Astrocyte of the cerebellum (primary cell): ENCODE results near the gene OR5AC2.

Source experiments
- DNase-seq: peaks from one replicate; pipeline ENCODE4 v3.0.0-alpha.2; 2011; ENCODE audit warnings: low read depth
- H3K4me3 ChIP-seq: 2 replicates; pipeline ENCODE4 v1.5.1; 2011; ENCODE audit warnings: mild to moderate bottlenecking, low read depth, low read length, moderate library complexity
- CTCF ChIP-seq: IDR thresholded peaks from 2 replicates; pipeline ENCODE4 v1.5.1; 2012; ENCODE audit warnings: low read length, low read depth, moderate library complexity, mild to moderate bottlenecking; ENCODE audit errors: missing control alignments
- in situ Hi-C: cut with HindIII; loops from 2 replicates; pipeline ENCODE4 v1.10.0; 2017; ENCODE audit warnings: low sequenced_read_pairs

Gene OR5AC2

GRCh38 chr3:98115717-98116116 lies 28.7 kb downstream of the OR5AC2 start:
- TF ChIP-seq CTCF: no peak
- DNase-seq: no peak
- in situ Hi-C loops: no loop called here
- no peak overlapping the region for H3K4me3 ChIP-seq

- TF ChIP-seq CTCF: no peak
- in situ Hi-C loops: no loop called here
- H3K4me3 ChIP-seq: no peak within 1 kb of the TSS
- no peak for DNase-seq
These were observed 43.4 kb downstream of the OR5AC2 start, which contains the start of gene OR5H1 for GRCh38 chr3:98130421-98130820. Gene OR5H1 (plus strand): TSS chr3:98130721. CDS start chr3:98132698, 1,977 bp downstream.

- no peak overlapping the region for H3K4me3 ChIP-seq
- no peak for DNase-seq
- in situ Hi-C loops: no loop called here
- TF ChIP-seq CTCF: no peak
These were observed 49.7 kb downstream of the OR5AC2 start for GRCh38 chr3:98136631-98137030.
